OCI-LY1 (cell line): ENCODE measurements around the gene CACNA1C.

ENCODE experiments used
- EZH2 ChIP-seq: fragments of 200-600 bp; sonication (generic), shearing (Covaris generic); IDR thresholded peaks from 2 replicates; pipeline ENCODE4 v1.8.0; 2017; ENCODE audit warnings: borderline replicate concordance, mixed run types, mild to moderate bottlenecking, antibody characterized with exemption, low read length, moderate library complexity, mixed read lengths
- TF ChIP-seq, protein P1 (sequence below): fragments of 200-600 bp; sonication (generic), shearing (Covaris generic); IDR thresholded peaks from 2 replicates; pipeline ENCODE4 v1.5.1; 2017; ENCODE audit warnings: mild to moderate bottlenecking, antibody characterized with exemption, low read length, moderate library complexity, mixed read lengths

DNA sequence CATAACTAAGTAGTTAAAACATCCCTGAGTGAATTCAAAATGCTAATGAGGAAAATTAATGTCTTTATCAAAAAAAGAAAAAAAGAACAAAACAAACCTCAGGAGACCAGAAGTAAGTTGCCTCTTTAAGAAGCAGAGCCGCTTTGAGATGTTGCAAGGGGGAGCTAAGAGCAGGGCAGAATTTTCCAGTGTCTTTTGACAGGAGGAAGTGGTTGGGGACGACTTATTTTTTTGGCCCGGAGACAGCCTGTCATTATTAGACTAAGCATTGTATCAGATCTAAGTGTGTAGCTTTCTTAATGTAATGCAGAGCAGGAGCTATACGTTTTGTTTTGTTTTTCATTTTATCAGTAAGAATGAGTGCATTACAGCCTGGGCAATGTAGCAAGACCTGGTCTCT, 206.6 kb downstream of the CACNA1C start:
- no peak for TF ChIP-seq EZH2
- TF ChIP-seq, protein P1, sequence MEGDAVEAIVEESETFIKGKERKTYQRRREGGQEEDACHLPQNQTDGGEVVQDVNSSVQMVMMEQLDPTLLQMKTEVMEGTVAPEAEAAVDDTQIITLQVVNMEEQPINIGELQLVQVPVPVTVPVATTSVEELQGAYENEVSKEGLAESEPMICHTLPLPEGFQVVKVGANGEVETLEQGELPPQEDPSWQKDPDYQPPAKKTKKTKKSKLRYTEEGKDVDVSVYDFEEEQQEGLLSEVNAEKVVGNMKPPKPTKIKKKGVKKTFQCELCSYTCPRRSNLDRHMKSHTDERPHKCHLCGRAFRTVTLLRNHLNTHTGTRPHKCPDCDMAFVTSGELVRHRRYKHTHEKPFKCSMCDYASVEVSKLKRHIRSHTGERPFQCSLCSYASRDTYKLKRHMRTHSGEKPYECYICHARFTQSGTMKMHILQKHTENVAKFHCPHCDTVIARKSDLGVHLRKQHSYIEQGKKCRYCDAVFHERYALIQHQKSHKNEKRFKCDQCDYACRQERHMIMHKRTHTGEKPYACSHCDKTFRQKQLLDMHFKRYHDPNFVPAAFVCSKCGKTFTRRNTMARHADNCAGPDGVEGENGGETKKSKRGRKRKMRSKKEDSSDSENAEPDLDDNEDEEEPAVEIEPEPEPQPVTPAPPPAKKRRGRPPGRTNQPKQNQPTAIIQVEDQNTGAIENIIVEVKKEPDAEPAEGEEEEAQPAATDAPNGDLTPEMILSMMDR, result no peak
